ENCODE data around the gene AIF1L.
"Not testable (repeated sequence)": the region's sequence is repeated elsewhere in the genome, so short reads cannot be mapped to it uniquely, and the experiment has no call there.

AIF1L gene

DNA sequence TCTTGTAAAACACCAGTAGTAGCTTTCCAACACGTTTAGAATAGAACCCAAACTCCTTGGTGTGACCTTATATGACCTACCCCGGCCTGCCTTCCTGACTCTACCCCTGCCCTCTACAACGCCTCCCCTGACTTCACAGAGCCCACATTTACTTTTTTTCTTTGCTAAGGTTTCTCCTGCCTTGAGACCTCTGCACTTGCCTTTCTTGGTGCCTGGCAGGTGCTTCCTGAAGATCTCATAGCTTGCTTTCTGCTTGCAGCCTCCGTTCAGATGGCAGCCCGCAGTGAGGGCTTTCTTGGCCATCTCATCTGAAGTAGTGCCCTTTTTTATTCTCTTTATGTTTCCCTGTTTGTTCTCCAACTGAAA is 53.3 kb downstream of the AIF1L start:
- TF ChIP-seq, protein P1, sequence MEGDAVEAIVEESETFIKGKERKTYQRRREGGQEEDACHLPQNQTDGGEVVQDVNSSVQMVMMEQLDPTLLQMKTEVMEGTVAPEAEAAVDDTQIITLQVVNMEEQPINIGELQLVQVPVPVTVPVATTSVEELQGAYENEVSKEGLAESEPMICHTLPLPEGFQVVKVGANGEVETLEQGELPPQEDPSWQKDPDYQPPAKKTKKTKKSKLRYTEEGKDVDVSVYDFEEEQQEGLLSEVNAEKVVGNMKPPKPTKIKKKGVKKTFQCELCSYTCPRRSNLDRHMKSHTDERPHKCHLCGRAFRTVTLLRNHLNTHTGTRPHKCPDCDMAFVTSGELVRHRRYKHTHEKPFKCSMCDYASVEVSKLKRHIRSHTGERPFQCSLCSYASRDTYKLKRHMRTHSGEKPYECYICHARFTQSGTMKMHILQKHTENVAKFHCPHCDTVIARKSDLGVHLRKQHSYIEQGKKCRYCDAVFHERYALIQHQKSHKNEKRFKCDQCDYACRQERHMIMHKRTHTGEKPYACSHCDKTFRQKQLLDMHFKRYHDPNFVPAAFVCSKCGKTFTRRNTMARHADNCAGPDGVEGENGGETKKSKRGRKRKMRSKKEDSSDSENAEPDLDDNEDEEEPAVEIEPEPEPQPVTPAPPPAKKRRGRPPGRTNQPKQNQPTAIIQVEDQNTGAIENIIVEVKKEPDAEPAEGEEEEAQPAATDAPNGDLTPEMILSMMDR (IDR thresholded peaks at IDR 0.05; ENCODE audit: insufficient read depth, low read depth, low read length, missing control alignments) = no peak
- no peak for DNase-seq (ENCODE audit: low read depth)
- no peak overlapping the region for H3K4me3 ChIP-seq (ENCODE audit: low read depth, low read length)

GRCh38 chr9:131153595-131153994 is 57.3 kb downstream of the AIF1L start:
- DNase-seq (ENCODE audit: low read depth) = no peak
- H3K4me3 ChIP-seq (ENCODE audit: low read depth, low read length) = no peak overlapping the region
- TF ChIP-seq, protein P1 (IDR thresholded peaks at IDR 0.05; ENCODE audit: insufficient read depth, low read depth, low read length, missing control alignments) = no peak

DNA sequence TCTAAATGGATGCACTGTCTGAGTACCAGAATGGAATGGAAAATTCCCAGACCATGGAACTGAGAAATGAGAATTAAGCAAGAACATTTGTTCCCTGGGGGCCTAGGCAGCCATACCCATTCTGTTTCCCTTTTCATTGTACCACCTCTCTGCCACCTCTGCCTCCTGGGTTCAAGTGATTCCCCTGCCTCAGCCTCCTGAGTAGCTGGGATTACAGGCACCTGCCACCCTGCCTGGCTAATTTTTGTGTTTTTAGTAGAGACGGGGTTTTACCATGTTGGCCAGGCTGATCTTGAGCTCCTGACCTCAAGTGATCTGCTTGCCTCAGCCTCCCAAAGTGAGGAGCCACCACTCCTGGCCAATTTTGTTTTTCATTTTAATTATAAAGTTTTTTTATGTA is 62.3 kb downstream of the AIF1L start:
- not testable (repeated sequence) for DNase-seq (ENCODE audit: low read depth); H3K4me3 ChIP-seq (ENCODE audit: low read depth, low read length)

DNA sequence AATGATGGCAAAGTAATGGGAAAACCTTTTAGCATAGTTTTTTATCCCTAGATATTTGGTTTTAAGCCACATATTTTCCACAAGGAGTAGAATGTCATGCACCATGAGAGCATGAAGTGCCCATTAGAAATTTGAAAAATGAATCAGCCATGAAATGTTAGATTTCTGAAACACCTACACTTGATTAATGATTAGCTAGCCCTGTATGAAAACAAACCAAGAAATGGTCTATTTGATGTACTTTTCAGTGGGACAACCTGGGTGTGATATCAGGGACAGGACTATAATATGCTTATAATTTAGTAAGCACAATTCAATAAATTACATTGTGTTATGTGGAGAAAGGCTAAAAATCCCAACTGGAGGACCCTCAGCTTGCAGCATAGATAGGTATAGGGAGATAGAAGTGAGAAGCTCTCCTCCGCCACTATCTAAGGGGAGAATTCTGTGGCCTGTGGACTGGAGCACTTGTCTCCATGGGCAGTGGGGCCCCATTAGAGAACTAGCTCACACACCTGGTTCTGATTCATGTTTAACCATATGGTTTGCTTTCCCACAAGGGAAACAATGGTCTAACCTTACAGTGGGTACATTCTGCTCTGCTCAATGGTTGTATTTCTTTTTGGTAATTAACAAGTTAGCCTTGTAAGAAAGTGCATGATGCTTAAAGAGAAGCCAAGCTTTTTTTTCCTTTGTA is 64.2 kb downstream of the AIF1L start:
- no peak overlapping the region for H3K4me3 ChIP-seq (ENCODE audit: low read depth, low read length)
- DNase-seq (ENCODE audit: low read depth) = no peak
- TF ChIP-seq, protein P1 (IDR thresholded peaks at IDR 0.05; ENCODE audit: insufficient read depth, low read depth, low read length, missing control alignments) = no peak

DNA sequence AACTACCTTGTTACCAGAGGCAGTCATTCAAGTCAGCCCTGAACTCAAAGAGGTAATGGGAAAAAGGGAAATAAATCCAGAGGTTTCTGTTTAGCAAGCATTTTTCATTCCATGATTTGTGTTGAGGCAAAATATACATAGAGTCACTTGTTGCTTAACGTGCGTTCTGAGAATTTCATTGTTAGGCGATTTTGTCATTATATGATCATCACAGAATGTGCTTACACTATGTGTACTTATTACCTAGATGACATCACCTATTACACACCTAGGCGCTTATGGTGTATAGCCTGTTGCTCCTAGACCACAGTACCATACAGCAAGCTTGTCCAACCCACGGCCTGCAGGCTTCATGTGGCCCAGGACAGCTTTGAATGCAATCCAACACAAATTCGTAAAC is 65.3 kb downstream of the AIF1L start:
- no peak overlapping the region for H3K4me3 ChIP-seq (ENCODE audit: low read depth, low read length)
- TF ChIP-seq, protein P1 (IDR thresholded peaks at IDR 0.05; ENCODE audit: insufficient read depth, low read depth, low read length, missing control alignments) = no peak
- DNase-seq (ENCODE audit: low read depth) = no peak

- DNase-seq (ENCODE audit: low read depth) = no peak
- no peak overlapping the region for H3K4me3 ChIP-seq (ENCODE audit: low read depth, low read length)
- TF ChIP-seq, protein P1 (IDR thresholded peaks at IDR 0.05; ENCODE audit: insufficient read depth, low read depth, low read length, missing control alignments) = no peak
Observed at GRCh38 chr9:131162886-131163285, 66.6 kb downstream of the AIF1L start.

DNA sequence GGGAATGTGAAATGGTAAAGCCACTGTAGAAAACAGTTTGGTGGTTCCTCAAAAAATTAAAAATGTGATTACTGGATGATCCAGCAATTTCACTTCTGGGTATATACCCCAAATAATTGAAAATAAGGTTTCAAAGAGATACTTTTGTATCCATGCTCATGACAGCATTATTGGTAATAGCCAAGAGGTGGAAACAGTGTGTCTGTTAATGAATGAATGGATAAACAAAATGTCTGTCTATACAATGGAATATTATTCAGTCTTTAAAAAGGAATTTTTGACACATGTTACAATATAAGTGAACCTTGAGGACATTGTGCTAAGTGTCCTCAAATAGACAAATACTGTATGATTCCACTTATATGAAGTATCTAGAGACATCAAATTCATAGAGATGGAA is 69.2 kb downstream of the AIF1L start:
- no peak for DNase-seq (ENCODE audit: low read depth)
- TF ChIP-seq, protein P1 (IDR thresholded peaks at IDR 0.05; ENCODE audit: insufficient read depth, low read depth, low read length, missing control alignments) = no peak
- no peak overlapping the region for H3K4me3 ChIP-seq (ENCODE audit: low read depth, low read length)
